ENCODE results near the gene CFAP99. TPM values are rescaled to one million over a fixed set of nuclear protein-coding genes. Genes with fewer than 3 reads are reported as not detected.

Gene CFAP99
- total and polyA plus RNA-seq, 9 of the 15 experiments (the other 6 are each of a cell fraction or from before 2014, with no cell fraction given) = 0.07 to 0.18 (median 0.09) TPM; not detected in 6

DNA sequence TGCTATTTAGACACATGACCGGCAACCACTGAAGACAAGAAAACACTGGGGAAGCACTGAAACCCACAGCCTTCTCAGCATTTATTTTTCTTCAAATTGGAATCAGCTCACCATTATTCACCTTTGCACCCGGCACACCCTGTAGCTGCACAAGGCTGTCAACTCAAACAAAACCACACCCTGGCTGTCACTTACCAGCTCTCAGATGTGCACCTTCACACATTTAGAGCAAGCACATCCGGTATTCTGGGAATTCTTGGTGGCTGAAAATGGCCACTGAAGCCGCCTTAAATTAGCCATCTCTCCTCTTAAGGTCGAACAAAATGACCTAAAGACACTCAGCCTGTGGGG, 6.2 kb upstream of the CFAP99 start (continued):
- TF ChIP-seq, protein P1, sequence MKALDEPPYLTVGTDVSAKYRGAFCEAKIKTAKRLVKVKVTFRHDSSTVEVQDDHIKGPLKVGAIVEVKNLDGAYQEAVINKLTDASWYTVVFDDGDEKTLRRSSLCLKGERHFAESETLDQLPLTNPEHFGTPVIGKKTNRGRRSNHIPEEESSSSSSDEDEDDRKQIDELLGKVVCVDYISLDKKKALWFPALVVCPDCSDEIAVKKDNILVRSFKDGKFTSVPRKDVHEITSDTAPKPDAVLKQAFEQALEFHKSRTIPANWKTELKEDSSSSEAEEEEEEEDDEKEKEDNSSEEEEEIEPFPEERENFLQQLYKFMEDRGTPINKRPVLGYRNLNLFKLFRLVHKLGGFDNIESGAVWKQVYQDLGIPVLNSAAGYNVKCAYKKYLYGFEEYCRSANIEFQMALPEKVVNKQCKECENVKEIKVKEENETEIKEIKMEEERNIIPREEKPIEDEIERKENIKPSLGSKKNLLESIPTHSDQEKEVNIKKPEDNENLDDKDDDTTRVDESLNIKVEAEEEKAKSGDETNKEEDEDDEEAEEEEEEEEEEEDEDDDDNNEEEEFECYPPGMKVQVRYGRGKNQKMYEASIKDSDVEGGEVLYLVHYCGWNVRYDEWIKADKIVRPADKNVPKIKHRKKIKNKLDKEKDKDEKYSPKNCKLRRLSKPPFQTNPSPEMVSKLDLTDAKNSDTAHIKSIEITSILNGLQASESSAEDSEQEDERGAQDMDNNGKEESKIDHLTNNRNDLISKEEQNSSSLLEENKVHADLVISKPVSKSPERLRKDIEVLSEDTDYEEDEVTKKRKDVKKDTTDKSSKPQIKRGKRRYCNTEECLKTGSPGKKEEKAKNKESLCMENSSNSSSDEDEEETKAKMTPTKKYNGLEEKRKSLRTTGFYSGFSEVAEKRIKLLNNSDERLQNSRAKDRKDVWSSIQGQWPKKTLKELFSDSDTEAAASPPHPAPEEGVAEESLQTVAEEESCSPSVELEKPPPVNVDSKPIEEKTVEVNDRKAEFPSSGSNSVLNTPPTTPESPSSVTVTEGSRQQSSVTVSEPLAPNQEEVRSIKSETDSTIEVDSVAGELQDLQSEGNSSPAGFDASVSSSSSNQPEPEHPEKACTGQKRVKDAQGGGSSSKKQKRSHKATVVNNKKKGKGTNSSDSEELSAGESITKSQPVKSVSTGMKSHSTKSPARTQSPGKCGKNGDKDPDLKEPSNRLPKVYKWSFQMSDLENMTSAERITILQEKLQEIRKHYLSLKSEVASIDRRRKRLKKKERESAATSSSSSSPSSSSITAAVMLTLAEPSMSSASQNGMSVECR (CRISPR knock-in tag; IDR thresholded peaks at IDR 0.05) = no peak
- no peak for TF ChIP-seq CBX5 (IDR thresholded peaks at IDR 0.05; ENCODE audit: borderline replicate concordance, low read depth)
- TF ChIP-seq, protein P2, sequence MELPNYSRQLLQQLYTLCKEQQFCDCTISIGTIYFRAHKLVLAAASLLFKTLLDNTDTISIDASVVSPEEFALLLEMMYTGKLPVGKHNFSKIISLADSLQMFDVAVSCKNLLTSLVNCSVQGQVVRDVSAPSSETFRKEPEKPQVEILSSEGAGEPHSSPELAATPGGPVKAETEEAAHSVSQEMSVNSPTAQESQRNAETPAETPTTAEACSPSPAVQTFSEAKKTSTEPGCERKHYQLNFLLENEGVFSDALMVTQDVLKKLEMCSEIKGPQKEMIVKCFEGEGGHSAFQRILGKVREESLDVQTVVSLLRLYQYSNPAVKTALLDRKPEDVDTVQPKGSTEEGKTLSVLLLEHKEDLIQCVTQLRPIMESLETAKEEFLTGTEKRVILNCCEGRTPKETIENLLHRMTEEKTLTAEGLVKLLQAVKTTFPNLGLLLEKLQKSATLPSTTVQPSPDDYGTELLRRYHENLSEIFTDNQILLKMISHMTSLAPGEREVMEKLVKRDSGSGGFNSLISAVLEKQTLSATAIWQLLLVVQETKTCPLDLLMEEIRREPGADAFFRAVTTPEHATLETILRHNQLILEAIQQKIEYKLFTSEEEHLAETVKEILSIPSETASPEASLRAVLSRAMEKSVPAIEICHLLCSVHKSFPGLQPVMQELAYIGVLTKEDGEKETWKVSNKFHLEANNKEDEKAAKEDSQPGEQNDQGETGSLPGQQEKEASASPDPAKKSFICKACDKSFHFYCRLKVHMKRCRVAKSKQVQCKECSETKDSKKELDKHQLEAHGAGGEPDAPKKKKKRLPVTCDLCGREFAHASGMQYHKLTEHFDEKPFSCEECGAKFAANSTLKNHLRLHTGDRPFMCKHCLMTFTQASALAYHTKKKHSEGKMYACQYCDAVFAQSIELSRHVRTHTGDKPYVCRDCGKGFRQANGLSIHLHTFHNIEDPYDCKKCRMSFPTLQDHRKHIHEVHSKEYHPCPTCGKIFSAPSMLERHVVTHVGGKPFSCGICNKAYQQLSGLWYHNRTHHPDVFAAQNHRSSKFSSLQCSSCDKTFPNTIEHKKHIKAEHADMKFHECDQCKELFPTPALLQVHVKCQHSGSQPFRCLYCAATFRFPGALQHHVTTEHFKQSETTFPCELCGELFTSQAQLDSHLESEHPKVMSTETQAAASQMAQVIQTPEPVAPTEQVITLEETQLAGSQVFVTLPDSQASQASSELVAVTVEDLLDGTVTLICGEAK (IDR thresholded peaks at IDR 0.05) = 0 out of 2 replicates have a peak, but pooled peaks have one; percentile 23
- TF ChIP-seq, protein P2 (CRISPR knock-in tag; IDR thresholded peaks at IDR 0.05) = no peak

All from K562 (cell line).